GM23338 (cell line): ENCODE results near the gene ZMYND11. TPM values are rescaled to one million over a fixed set of nuclear protein-coding genes. Genes with fewer than 3 reads are reported as not detected.

Experiments used
- ATAC-seq: fragments of 200-7000 bp; cut with Tn5 transposase; 3 replicates; pipeline ENCODE4 v1.9.1; 2020
- DNase-seq: peaks from one replicate; pipeline ENCODE4 v3.0.0-alpha.2; 2015; ENCODE audit warnings: low spot score
- H2AFZ ChIP-seq: fragments of 200-600 bp; sonication (generic); 2 replicates; pipeline ENCODE4 v1.8.0; 2016; ENCODE audit warnings: antibody characterized with exemption, mild to moderate bottlenecking, moderate library complexity
- H3F3A ChIP-seq: fragments of 200-600 bp; sonication (generic); replicated peaks from 2 replicates; pipeline ENCODE4 v1.8.0; 2017; ENCODE audit warnings: antibody characterized with exemption, mixed run types, low read depth
- H3K27ac ChIP-seq: fragments of 200-600 bp; sonication (generic); 2 replicates; pipeline ENCODE4 v1.6.1; 2016; ENCODE audit warnings: low read depth
- H3K27me3 ChIP-seq: fragments of 200-600 bp; sonication (generic); 2 replicates; pipeline ENCODE4 v1.8.0; 2016; ENCODE audit warnings: mild to moderate bottlenecking, mixed run types, moderate library complexity; ENCODE audit not compliant: insufficient read depth
- H3K36me3 ChIP-seq: fragments of 200-600 bp; sonication (generic); 2 replicates; pipeline ENCODE4 v1.8.0; 2016; ENCODE audit warnings: mild to moderate bottlenecking; ENCODE audit not compliant: insufficient read depth
- H3K4me1 ChIP-seq: fragments of 200-600 bp; sonication (generic); 2 replicates; pipeline ENCODE4 v1.8.0; 2016; ENCODE audit warnings: mild to moderate bottlenecking, moderate library complexity; ENCODE audit not compliant: insufficient read depth
- H3K4me2 ChIP-seq: fragments of 200-600 bp; sonication (generic); 2 replicates; pipeline ENCODE4 v1.7.1; 2017; ENCODE audit warnings: mixed run types
- H3K4me3 ChIP-seq: fragments of 200-600 bp; sonication (generic); 2 replicates; pipeline ENCODE4 v1.6.1; 2016; ENCODE audit warnings: mixed run types
- H3K79me2 ChIP-seq: fragments of 200-600 bp; sonication (generic); replicated peaks from 2 replicates; pipeline ENCODE4 v1.8.0; 2017; ENCODE audit warnings: mild to moderate bottlenecking; ENCODE audit not compliant: insufficient read depth
- H3K9me2 ChIP-seq: fragments of 200-600 bp; sonication (generic); 2 replicates; pipeline ENCODE4 v1.8.0; 2017; ENCODE audit not compliant: insufficient read depth
- H4K20me1 ChIP-seq: fragments of 200-600 bp; sonication (generic); replicated peaks from 2 replicates; pipeline ENCODE4 v1.8.0; 2017; ENCODE audit warnings: mild to moderate bottlenecking; ENCODE audit not compliant: insufficient read depth
- H3K27ac Mint-ChIP-seq: 2 replicates; pipeline ENCODE4 v1.8.0; 2020; ENCODE audit warnings: inconsistent platforms, mild to moderate bottlenecking, moderate library complexity, mixed read lengths
- H3K27me3 Mint-ChIP-seq: 3 replicates; pipeline ENCODE4 v1.8.0; 2022; ENCODE audit warnings: low read depth, mild to moderate bottlenecking, moderate library complexity, mixed read lengths, inconsistent platforms; ENCODE audit not compliant: insufficient read depth, poor library complexity
- H3K36me3 Mint-ChIP-seq: 3 replicates; pipeline ENCODE4 v1.8.0; 2021; ENCODE audit warnings: low read depth, mild to moderate bottlenecking, inconsistent platforms, moderate library complexity, mixed read lengths
- H3K4me1 Mint-ChIP-seq: 3 replicates; pipeline ENCODE4 v1.8.0; 2020; ENCODE audit warnings: mild to moderate bottlenecking, inconsistent platforms, mixed read lengths
- H3K4me3 Mint-ChIP-seq: 3 replicates; pipeline ENCODE4 v1.8.0; 2021; ENCODE audit warnings: moderate library complexity, mild to moderate bottlenecking, inconsistent platforms, mixed read lengths
- H3K9me3 Mint-ChIP-seq: 3 replicates; pipeline ENCODE4 v1.8.0; 2020; ENCODE audit warnings: moderate library complexity, mild to moderate bottlenecking, inconsistent platforms, mixed read lengths
- CREB1 ChIP-seq: fragments of 250-450 bp; sonication (Bioruptor Pico); IDR thresholded peaks from 2 replicates; pipeline ENCODE4 v1.5.0; 2020; ENCODE audit warnings: low read depth, mild to moderate bottlenecking, moderate library complexity
- CTCF ChIP-seq, 2 experiments: fragments of 200-600 bp in 1 of 2; sonication (generic) in 1 of 2; conservative IDR thresholded peaks; 2 replicates each; pipeline versions ENCODE4 v1.5.1 to v1.6.1; 2016 to 2017; ENCODE audit warnings: antibody characterized with exemption in 2 of 2, low read depth in 2 of 2, mild to moderate bottlenecking in 2 of 2, moderate library complexity in 1 of 2
- ETS1 ChIP-seq: IDR thresholded peaks from 2 replicates; pipeline ENCODE4 v1.6.1; 2016; ENCODE audit warnings: antibody characterized with exemption
- EZH2 ChIP-seq: fragments of 200-600 bp; sonication (generic); IDR thresholded peaks from one replicate; pipeline ENCODE4 v1.8.0; 2017; ENCODE audit warnings: antibody characterized with exemption, mild to moderate bottlenecking, low read depth; ENCODE audit not compliant: unreplicated experiment
- EZH2phosphoT487 ChIP-seq: fragments of 200-600 bp; sonication (generic); IDR thresholded peaks from one replicate; pipeline ENCODE4 v1.8.1; 2018; ENCODE audit warnings: antibody characterized with exemption; ENCODE audit not compliant: unreplicated experiment
- JUNB ChIP-seq: IDR thresholded peaks from one replicate; pipeline ENCODE4 v1.6.1; 2016; ENCODE audit warnings: antibody characterized with exemption; ENCODE audit not compliant: unreplicated experiment
- NANOG ChIP-seq: IDR thresholded peaks from 2 replicates; pipeline ENCODE4 v1.6.1; 2016; ENCODE audit warnings: antibody characterized with exemption, borderline replicate concordance
- POLR2AphosphoS5 ChIP-seq: IDR thresholded peaks from 2 replicates; pipeline ENCODE4 v1.6.1; 2016; ENCODE audit warnings: antibody characterized with exemption, low read depth
- REST ChIP-seq: IDR thresholded peaks from one replicate; pipeline ENCODE4 v1.6.1; 2018; ENCODE audit warnings: antibody characterized with exemption; ENCODE audit not compliant: unreplicated experiment
- STAT1 ChIP-seq: IDR thresholded peaks from one replicate; pipeline ENCODE4 v1.6.1; 2016; ENCODE audit warnings: antibody characterized with exemption; ENCODE audit not compliant: unreplicated experiment
- ZNF114 ChIP-seq: fragments of 250-450 bp; sonication (Bioruptor Pico); IDR thresholded peaks from 2 replicates; pipeline ENCODE4 v1.5.0; 2020; ENCODE audit warnings: mild to moderate bottlenecking, moderate library complexity
- ZNF331 ChIP-seq: fragments of 250-450 bp; sonication (Bioruptor Pico); IDR thresholded peaks from 2 replicates; pipeline ENCODE4 v1.5.0; 2020; ENCODE audit warnings: low read depth, mild to moderate bottlenecking, moderate library complexity
- ZNF462 ChIP-seq: fragments of 250-450 bp; sonication (Bioruptor Pico); IDR thresholded peaks from 2 replicates; pipeline ENCODE4 v1.5.0; 2020; ENCODE audit warnings: mild to moderate bottlenecking, moderate library complexity
- polyA plus RNA-seq: library from polyadenylated mRNA; unstranded; fragments of >200 nt; fragmentation: Nextera tagmentation; extraction: Ambion mirVana; gene quantifications from 2 replicates; pipeline ENCODE4 v1.2.1, GENCODE V29; 2016
- total RNA-seq: library from RNA; depleted of rRNA; stranded (reverse); fragments of >200 nt; shearing (Covaris generic); gene quantifications from 2 replicates; pipeline ENCODE4 v1.2.3, GENCODE V29; 2014

The ZMYND11 gene
- total and polyA plus RNA-seq, 2 experiments from 2014 or later = 8.9 to 16.9 TPM

GRCh38 chr10:266974-267425 lies 131.7 kb downstream of the ZMYND11 start:
- H4K20me1 ChIP-seq = no peaks in the 10 kb centered on the region
- ATAC-seq (no peak), DNase-seq (no peak)
- H3K9me2 ChIP-seq = no peaks in the 10 kb centered on the region
- TF ChIP-seq EZH2phosphoT487 (no peak), CTCF (conservative IDR thresholded peaks at IDR 0.05; ENCODE audit: low read depth in 2 of 2) (no peak), ZNF331 (CRISPR knock-in tag) (no peak), JUNB (no peak), EZH2 (no peak), POLR2AphosphoS5 (no peak), CREB1 (CRISPR knock-in tag) (no peak), ETS1 (no peak), REST (no peak), STAT1 (no peak), ZNF462 (CRISPR knock-in tag) (no peak), NANOG (no peak), ZNF114 (CRISPR knock-in tag) (no peak)
- no peak overlapping the region for H3K4me2 ChIP-seq
- no peaks in the 10 kb centered on the region for H3K27me3 ChIP-seq
- no peaks in the 10 kb centered on the region for H3K36me3 ChIP-seq
- H3K79me2 ChIP-seq = no peaks in the 10 kb centered on the region
- H3K9me3 Mint-ChIP-seq = no peaks in the 10 kb centered on the region
- no peaks in the 10 kb centered on the region for H3F3A ChIP-seq
- H2AFZ ChIP-seq = no peak overlapping the region
- peaks cover 11% of the 10 kb centered on the region; the same call in 1 of the 2 replicates for H3K4me1 ChIP-seq
- peaks cover 26% of the 10 kb centered on the region for H3K4me1 Mint-ChIP-seq
- H3K27ac Mint-ChIP-seq = no peak overlapping the region
- no peak overlapping the region for H3K27ac ChIP-seq
- H3K4me3 ChIP-seq = no peak overlapping the region
- no peak overlapping the region for H3K4me3 Mint-ChIP-seq
- peaks cover 3% of the 10 kb centered on the region for H3K27me3 Mint-ChIP-seq
- no peaks in the 10 kb centered on the region for H3K36me3 Mint-ChIP-seq
